ENCODE results near the gene BEGAIN.
A peak's percentile ranks its signal among the peaks of the same experiment; 100 is the strongest.

The BEGAIN gene

GRCh38 chr14:100566586-100566985, 20.6 kb downstream of the BEGAIN start:
- DNase-seq, result no peak

- DNase-seq, result no peak
Observed at GRCh38 chr14:100566119-100566518, 21.1 kb downstream of the BEGAIN start.

GRCh38 chr14:100565650-100566049, 21.6 kb downstream of the BEGAIN start:
- no peak for DNase-seq

GRCh38 chr14:100564512-100564911, 22.7 kb downstream of the BEGAIN start:
- no peak for DNase-seq

- no peak for DNase-seq
Observed at GRCh38 chr14:100562751-100563150, 24.5 kb downstream of the BEGAIN start.

- no peak for DNase-seq
Observed at GRCh38 chr14:100561005-100561404, 26.2 kb downstream of the BEGAIN start.

- DNase-seq, result no peak
Observed at GRCh38 chr14:100560471-100560870, 26.7 kb downstream of the BEGAIN start.

GRCh38 chr14:100559455-100559854, 27.8 kb downstream of the BEGAIN start:
- DNase-seq, result no peak

- no peak for DNase-seq
Observed at GRCh38 chr14:100558966-100559365, 28.3 kb downstream of the BEGAIN start.

GRCh38 chr14:100558226-100558625, 29.0 kb downstream of the BEGAIN start:
- no peak for DNase-seq

- DNase-seq, result peak; percentile 91
Observed at GRCh38 chr14:100557658-100558057, 29.6 kb downstream of the BEGAIN start.

GRCh38 chr14:100556936-100557505, 30.2 kb downstream of the BEGAIN start:
- DNase-seq, result no peak

GRCh38 chr14:100556140-100556475, 31.1 kb downstream of the BEGAIN start:
- no peak for DNase-seq

- no peak for DNase-seq
Observed at GRCh38 chr14:100555436-100556139, 31.6 kb downstream of the BEGAIN start.

- DNase-seq, result no peak
Observed at GRCh38 chr14:100554696-100555320, 32.4 kb downstream of the BEGAIN start.

- peak; percentile 73 for DNase-seq
Observed at GRCh38 chr14:100554082-100554677, 33.0 kb downstream of the BEGAIN start.

GRCh38 chr14:100553471-100553870, 33.7 kb downstream of the BEGAIN start:
- DNase-seq, result no peak

- no peak for DNase-seq
Observed at GRCh38 chr14:100552524-100553125, 34.6 kb downstream of the BEGAIN start.

- DNase-seq, result no peak
Observed at GRCh38 chr14:100551056-100551455, 36.2 kb downstream of the BEGAIN start.

- DNase-seq, result no peak
Observed at GRCh38 chr14:100549834-100550625, 37.2 kb downstream of the BEGAIN start.

- DNase-seq, result no peak
Observed at GRCh38 chr14:100548939-100549338, 38.3 kb downstream of the BEGAIN start.

- no peak for DNase-seq
Observed at GRCh38 chr14:100548295-100548655, 38.9 kb downstream of the BEGAIN start.
